Stimulated activated CD4-positive, alpha-beta T cell treated with anti-CD3 and anti-CD28 coated beads, Interleukin-4, amount 100 ng/mL, for 24 hours (primary cell): Measurements from ENCODE around the gene NEDD4L.
"Not testable (repeated sequence)": the region's sequence is repeated elsewhere in the genome, so short reads cannot be mapped to it uniquely, and the experiment has no call there.

ENCODE experiments used
- DNase-seq: peaks from one replicate; pipeline ENCODE4 v3.0.0-alpha.2; 2020

Gene NEDD4L

GRCh38 chr18:58043491-58044369 is at the start of gene NEDD4L:
Gene NEDD4L, plus strand, starts transcription at chr18:58044226. Its CDS starts 435 bp downstream, at chr18:58044661.
- DNase-seq = peak; percentile 88

- DNase-seq = no peak
Measured at GRCh38 chr18:57995331-57995730, 48.7 kb upstream of the NEDD4L start.

GRCh38 chr18:57996894-57997293 is 47.1 kb upstream of the NEDD4L start:
- DNase-seq = not testable (repeated sequence)

DNA sequence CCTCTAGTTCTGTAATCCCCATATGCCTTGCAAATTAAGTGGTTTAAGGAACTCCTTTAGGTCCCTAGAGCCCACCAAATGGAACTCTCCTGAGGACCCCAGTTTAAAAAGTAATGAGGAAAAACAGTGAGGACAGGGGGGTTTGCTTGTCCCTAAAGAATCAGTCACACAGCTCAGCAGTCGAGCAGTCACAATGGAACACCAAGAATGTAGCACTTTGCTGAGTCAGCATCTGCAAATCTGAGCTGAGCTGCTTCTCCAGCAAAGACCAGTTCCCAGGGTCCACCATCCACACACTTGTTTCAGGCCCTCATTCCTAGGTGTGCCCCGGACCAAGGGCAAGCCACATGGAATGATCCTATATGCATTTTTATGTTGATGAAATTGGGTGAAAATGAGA is 46.2 kb upstream of the NEDD4L start:
- DNase-seq = no peak

DNA sequence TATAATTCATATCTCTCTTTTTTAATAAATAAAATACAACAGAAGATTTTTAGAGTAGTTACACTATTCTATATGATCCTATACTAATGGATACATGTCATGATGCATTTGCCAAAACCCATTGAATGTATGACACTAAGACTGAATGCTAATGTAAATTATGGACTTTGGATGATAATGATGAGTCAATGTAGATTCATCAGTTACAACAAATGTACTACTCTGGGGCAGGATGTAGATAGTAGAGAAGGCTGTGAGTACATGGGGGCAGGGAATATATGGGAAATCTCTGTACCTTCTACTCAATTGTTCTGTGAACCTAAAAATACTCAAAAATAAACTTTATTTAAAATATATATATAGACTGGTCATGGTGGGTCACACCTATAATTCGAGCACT is 45.6 kb upstream of the NEDD4L start:
- no peak for DNase-seq

GRCh38 chr18:58004317-58004716 is 39.7 kb upstream of the NEDD4L start:
- no peak for DNase-seq

GRCh38 chr18:58005011-58005410 is 39.0 kb upstream of the NEDD4L start:
- no peak for DNase-seq

GRCh38 chr18:58005885-58006523 is 38.0 kb upstream of the NEDD4L start:
- peak; percentile 7 for DNase-seq

DNA sequence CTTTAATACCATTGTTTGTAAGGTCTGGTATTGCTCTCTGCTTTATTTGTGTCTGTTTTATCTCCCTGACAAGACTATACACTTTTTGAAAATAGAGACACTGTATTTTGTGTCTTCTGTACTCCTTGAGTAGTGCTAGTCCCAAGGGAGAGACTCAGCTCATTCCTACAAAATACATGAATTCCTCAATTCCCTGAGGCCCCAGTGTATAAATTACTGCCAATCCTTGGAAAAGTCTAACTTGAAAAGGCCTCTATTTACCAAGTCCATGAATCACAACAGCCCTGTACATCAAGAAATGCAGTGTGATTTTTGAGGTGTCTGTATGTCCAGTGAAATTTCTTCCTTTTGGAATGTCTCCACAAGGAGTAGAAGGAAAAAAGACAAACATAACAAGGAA is 34.9 kb upstream of the NEDD4L start:
- DNase-seq = no peak

DNA sequence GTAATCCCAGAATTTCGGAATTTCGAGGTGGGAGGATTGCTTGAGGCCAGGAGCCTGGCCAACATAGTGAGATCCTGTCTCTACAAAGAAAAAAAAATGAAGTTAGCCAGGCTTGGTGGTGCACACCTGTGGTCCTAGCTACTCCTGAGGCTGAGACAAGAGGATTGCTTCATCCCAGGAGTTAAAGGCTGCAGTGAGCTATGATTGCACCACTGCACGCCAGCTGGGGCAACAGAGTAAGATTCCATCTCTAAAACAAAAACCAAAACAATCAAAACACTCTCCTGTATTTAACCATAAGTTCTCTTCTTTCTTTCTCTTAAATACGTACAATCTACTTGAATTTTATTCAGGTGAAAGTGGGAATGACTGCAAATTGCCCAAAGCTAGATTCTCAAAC is 33.8 kb upstream of the NEDD4L start:
- no peak for DNase-seq

GRCh38 chr18:58012356-58012755 is 31.7 kb upstream of the NEDD4L start:
- DNase-seq = no peak

DNA sequence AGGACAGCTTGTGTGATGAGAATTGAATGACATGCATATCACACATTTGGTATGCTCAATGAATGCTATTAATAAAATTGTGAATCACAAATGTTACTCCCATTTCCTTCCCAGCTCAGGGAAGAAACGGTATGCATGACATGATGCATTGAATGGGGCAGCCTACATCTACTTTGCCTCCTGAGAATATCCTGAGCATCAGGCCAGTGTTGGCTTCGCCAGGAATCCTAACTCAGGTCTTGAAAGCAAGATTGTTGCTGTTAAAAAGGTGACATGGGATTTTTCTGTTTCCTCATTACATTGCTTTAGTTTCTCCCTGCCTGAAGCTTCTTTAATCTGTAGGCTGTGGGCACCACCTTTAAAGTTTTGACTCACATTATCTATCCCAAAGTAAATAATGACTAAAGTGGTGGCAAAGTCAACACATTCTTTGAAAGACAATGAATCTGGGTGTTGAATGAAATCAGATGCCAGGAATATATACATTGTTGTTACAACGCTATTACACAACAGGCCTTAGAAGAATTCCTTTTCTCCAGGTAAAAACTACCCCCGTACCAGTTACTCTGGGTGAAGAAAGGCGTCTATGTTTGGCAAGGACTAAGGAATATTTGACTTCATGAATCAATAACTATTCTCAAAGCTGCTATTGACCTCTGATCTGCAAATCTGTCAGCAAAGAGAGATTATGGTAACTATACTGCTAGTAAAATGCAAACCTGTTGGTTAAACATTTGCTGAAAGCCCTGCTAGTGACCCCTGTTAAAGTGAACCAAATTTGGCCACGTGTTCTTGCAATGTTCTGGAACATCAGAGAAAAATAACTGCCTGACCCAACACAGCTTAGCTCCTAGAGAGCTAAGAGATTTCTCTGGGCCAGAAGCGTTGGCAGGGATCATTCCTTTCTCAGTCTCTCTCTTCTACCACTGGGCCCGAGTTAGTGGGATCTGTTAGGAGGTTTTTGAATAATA is 30.5 kb upstream of the NEDD4L start:
- DNase-seq = no peak

- DNase-seq = no peak
Measured at GRCh38 chr18:58015065-58015780, 28.8 kb upstream of the NEDD4L start.

DNA sequence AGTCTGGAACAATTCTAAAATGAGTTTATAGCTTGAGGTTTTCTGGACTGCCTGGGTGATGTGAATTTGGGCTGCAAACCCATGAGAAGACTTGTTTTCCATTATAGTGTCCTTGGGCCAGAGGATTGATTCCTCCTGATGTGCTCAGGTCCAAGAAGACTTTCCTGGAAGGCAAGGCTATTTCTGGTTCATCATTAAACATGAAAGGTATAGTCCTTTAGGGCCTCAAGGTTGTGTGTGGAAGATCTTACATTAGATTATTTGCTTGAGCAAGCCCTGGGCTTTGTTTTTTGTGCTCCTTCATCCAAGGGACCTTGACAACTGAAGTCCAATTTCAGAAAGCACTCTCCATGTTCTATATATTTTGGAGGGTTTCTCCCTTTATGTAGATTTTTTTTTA is 26.8 kb upstream of the NEDD4L start:
- DNase-seq = no peak

DNA sequence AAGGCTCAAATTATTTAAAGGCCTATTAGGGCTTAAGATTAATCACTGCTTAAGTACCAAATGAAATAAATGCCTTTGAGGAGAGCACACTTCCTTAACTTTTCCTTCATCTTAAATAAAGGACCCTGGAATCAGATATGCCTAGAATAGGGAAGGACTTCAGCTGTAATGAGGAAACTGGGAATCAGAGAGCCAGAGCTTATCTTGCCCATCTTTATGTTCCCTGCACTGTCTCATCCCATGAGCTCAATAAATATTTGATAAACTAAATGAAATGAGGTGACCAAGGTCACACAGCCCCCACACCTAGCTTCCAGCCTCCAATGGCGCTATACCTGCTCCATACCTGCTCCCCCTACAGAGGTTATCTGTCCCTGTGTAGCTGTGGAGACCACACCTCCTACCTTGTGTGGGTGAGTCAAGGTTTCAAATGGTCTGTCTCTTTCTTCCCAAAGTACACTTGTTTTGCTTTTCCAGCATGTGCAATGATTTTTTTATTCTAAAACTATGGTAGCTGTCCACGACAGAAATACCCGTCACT is 23.4 kb upstream of the NEDD4L start:
- DNase-seq = no peak

DNA sequence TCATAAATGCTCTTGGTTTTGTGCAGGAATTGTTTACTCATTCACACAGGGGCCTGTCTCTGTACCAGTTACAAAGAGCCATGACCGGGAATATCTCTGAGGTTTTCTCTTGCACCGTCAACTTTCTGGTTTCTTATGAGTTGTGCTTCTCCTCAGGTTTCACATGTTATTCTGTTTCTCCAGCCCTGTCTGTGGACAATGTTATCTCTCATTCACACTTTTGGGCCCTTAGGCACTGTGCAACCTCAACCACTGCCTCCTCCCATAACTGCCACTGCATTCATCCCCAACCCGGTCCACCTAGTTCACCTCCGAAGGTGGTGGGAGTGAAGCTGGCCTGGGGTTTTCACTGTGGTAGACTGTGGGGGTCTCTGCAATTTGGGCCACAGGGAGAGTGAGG is 22.5 kb upstream of the NEDD4L start:
- DNase-seq = no peak

- no peak for DNase-seq
Measured at GRCh38 chr18:58023108-58023507, 20.9 kb upstream of the NEDD4L start.

DNA sequence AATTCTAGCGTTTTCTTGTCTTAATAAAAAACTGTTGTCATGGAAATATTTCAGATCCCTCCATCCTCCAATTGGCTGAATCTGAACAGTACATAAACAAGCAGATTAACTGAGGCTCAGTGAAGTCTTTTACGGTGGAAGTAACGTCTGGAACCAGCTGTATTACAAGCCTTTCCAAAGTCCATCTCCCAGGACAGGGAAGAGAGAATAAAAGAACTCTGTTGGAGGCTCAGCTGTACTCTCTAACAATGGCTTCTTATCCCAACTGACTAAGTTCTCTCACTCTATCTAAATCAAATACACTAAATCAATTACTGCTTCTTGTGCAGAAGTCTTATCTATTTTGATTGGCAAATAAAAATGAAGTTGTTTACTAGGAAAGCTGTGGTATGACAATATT is 19.9 kb upstream of the NEDD4L start:
- DNase-seq = no peak

- no peak for DNase-seq
Measured at GRCh38 chr18:58025205-58025604, 18.8 kb upstream of the NEDD4L start.

DNA sequence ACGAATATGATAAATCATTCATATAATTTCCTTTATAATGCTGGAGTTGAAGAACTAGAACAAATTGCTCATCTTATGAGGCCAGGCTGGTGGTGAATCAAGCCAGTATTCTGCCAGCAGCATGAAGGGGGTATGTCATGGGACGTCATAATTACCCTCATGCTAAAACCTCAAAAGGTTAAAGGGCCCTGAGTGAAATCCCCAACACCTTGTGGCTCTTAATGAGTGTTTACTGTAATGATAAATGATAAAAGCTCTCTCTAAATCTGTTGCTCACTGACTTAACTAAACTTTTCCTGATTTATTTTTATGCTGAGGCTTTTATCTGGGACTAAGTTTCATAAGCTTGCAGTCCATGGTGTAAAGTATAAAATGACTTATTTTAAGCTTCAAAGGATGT is 18.3 kb upstream of the NEDD4L start:
- no peak for DNase-seq

- no peak for DNase-seq
Measured at GRCh38 chr18:58026395-58026794, 17.6 kb upstream of the NEDD4L start.

GRCh38 chr18:58026857-58027256 is 17.2 kb upstream of the NEDD4L start:
- no peak for DNase-seq
